Neuronal stem cell (in vitro differentiated cells): Measurements from ENCODE around the gene MFAP3.

ENCODE experiments used
- DNase-seq: peaks from one replicate; pipeline ENCODE4 v3.0.0-alpha.2; 2013; ENCODE audit warnings: low spot score
- H2AFZ ChIP-seq: one replicate; pipeline ENCODE4 v1.6.1; 2013; ENCODE audit warnings: mild to moderate bottlenecking, low read length, inconsistent platforms
- H2AK5ac ChIP-seq: 2 replicates; pipeline ENCODE4 v1.6.1; 2013; ENCODE audit warnings: low read depth, mild to moderate bottlenecking, inconsistent platforms, low read length, moderate library complexity, mixed read lengths
- H2BK120ac ChIP-seq: 2 replicates; pipeline ENCODE4 v1.6.1; 2013; ENCODE audit warnings: low read depth, mild to moderate bottlenecking, inconsistent platforms, low read length, moderate library complexity, mixed read lengths
- H2BK12ac ChIP-seq: one replicate; pipeline ENCODE4 v1.6.1; 2013; ENCODE audit warnings: low read length, inconsistent platforms
- H2BK15ac ChIP-seq: 2 replicates; pipeline ENCODE4 v1.6.1; 2013; ENCODE audit warnings: mild to moderate bottlenecking, low read length, inconsistent platforms, mixed read lengths
- H2BK5ac ChIP-seq: one replicate; pipeline ENCODE4 v1.6.1; 2013; ENCODE audit warnings: inconsistent platforms, mild to moderate bottlenecking, low read length, moderate library complexity
- H3K14ac ChIP-seq: one replicate; pipeline ENCODE4 v1.6.1; 2013; ENCODE audit warnings: low read length, inconsistent platforms
- H3K18ac ChIP-seq: 2 replicates; pipeline ENCODE4 v1.6.1; 2013; ENCODE audit warnings: low read length, inconsistent platforms
- H3K23ac ChIP-seq: 2 replicates; pipeline ENCODE4 v1.6.1; 2013; ENCODE audit warnings: low read depth, mild to moderate bottlenecking, mixed read lengths, low read length, inconsistent platforms; ENCODE audit not compliant: poor library complexity
- H3K27ac ChIP-seq: replicated peaks from 3 replicates; pipeline ENCODE4 v1.5.1; 2013; ENCODE audit warnings: low read length, inconsistent platforms
- H3K27me3 ChIP-seq, 3 experiments: 2 replicates each; pipeline ENCODE4 v1.6.1; 2013; ENCODE audit warnings: low read length in 3 of 3, mild to moderate bottlenecking in 2 of 3, inconsistent platforms in 1 of 3, low read depth in 1 of 3, mixed read lengths in 1 of 3, moderate library complexity in 1 of 3; ENCODE audit not compliant: control insufficient read depth in 3 of 3, insufficient read depth in 3 of 3
- H3K36me3 ChIP-seq, 2 donors: replicated peaks in 1 of 2; 2 replicates each; pipeline ENCODE4 v1.6.1; 2013; ENCODE audit warnings: low read length in 2 of 2; ENCODE audit not compliant: control insufficient read depth in 2 of 2, insufficient read depth in 2 of 2
- H3K4ac ChIP-seq: 2 replicates; pipeline ENCODE4 v1.6.1; 2013; ENCODE audit warnings: inconsistent platforms, mild to moderate bottlenecking, low read length, moderate library complexity
- H3K4me1 ChIP-seq, 2 donors: 1 replicate in 1 of 2; 2 replicates in 1 of 2; pipeline ENCODE4 v1.6.1; 2013; ENCODE audit warnings: low read length in 2 of 2, low read depth in 1 of 2; ENCODE audit not compliant: control insufficient read depth in 2 of 2, insufficient read depth in 1 of 2
- H3K4me2 ChIP-seq: one replicate; pipeline ENCODE4 v1.6.1; 2013; ENCODE audit warnings: mild to moderate bottlenecking, low read length, inconsistent platforms; ENCODE audit not compliant: insufficient read depth, poor library complexity, severe bottlenecking
- H3K4me3 ChIP-seq, 2 donors: 2 replicates each; pipeline ENCODE4 v1.5.1; 2013; ENCODE audit warnings: low read length in 2 of 2, mild to moderate bottlenecking in 2 of 2, inconsistent platforms in 1 of 2, moderate library complexity in 1 of 2
- H3K79me1 ChIP-seq: one replicate; pipeline ENCODE4 v1.6.1; 2013; ENCODE audit warnings: low read depth, mild to moderate bottlenecking, inconsistent platforms, low read length, moderate library complexity
- H3K9ac ChIP-seq: one replicate; pipeline ENCODE4 v1.6.1; 2013; ENCODE audit warnings: mild to moderate bottlenecking, low read depth, low read length, inconsistent platforms; ENCODE audit not compliant: poor library complexity
- H3K9me3 ChIP-seq, 2 donors: replicated peaks in 1 of 2; 2 replicates each; pipeline versions ENCODE3 to v1.6.1; 2013; ENCODE audit warnings: low read length in 2 of 2, mild to moderate bottlenecking in 2 of 2, inconsistent platforms in 1 of 2, low read depth in 1 of 2, mixed read lengths in 1 of 2, moderate library complexity in 1 of 2; ENCODE audit not compliant: control insufficient read depth in 2 of 2, insufficient read depth in 1 of 2
- H4K8ac ChIP-seq: one replicate; pipeline ENCODE4 v1.6.1; 2013; ENCODE audit warnings: low read depth, mild to moderate bottlenecking, inconsistent platforms, low read length, moderate library complexity
- H4K91ac ChIP-seq: one replicate; pipeline ENCODE4 v1.6.1; 2013; ENCODE audit warnings: low read length, low read depth, mild to moderate bottlenecking, inconsistent platforms; ENCODE audit not compliant: poor library complexity
- WGBS, 2 donors: extraction: QIAGEN DNeasy Blood & Tissue Kit; methylation state at CpG; one replicate each; pipeline ENCODE4 v1.1.7; 2013; ENCODE audit warnings: missing lambda C conversion rate in 2 of 2, mixed read lengths in 1 of 2; ENCODE audit not compliant: insufficient read length in 2 of 2, insufficient replicate concordance in 1 of 2; ENCODE audit errors: extremely low coverage in 2 of 2; 5-methylcytosine and 5-hydroxymethylcytosine counted together

MFAP3 gene

GRCh38 chr5:154071799-154072413 is 33.1 kb downstream of the MFAP3 start:
- Histone ChIP-seq H3K79me1 (no peaks in the 10 kb centered on the region), H3K27ac (no peak overlapping the region), H4K8ac (no peak overlapping the region), H3K4me1 (peaks cover 8 to 10% of the 10 kb centered on the region in 2 donors), H3K4me3 (no peak overlapping the region), H2AFZ (peak overlapping the region; percentile 72), H2BK5ac (no peak overlapping the region), H3K18ac (no peak overlapping the region), H3K4me2 (no peak overlapping the region), H3K14ac (no peak overlapping the region), H4K91ac (no peak overlapping the region), H3K36me3 (no peaks in the 10 kb centered on the region), H3K9me3 (peaks cover 0 to 1% of the 10 kb centered on the region in 2 donors), H2BK15ac (no peak overlapping the region), H2AK5ac (no peak overlapping the region), H3K4ac (no peak overlapping the region), H3K9ac (no peak overlapping the region), H3K23ac (peak overlapping the region; percentile 3), H2BK12ac (no peak overlapping the region), H3K27me3 (peaks cover 0 to 1% (median 0%) of the 10 kb centered on the region in 3 experiments), H2BK120ac (no peak overlapping the region)
- DNase-seq: no peak
- no CpG with 5 or more reads among the region's 2 CpGs for WGBS, 2 donors

GRCh38 chr5:154072414-154073171 is 33.8 kb downstream of the MFAP3 start:
- H3K18ac ChIP-seq: no peak overlapping the region
- peak; percentile 83 for DNase-seq
- no peak overlapping the region for H2BK12ac ChIP-seq
- H3K14ac ChIP-seq: no peak overlapping the region
- no peak overlapping the region for H3K9ac ChIP-seq
- no peak overlapping the region for H2AK5ac ChIP-seq
- peak overlapping the region in 1 of 2 donors; percentile 15 for H3K4me3 ChIP-seq
- H4K91ac ChIP-seq: no peak overlapping the region
- H2BK15ac ChIP-seq: no peak overlapping the region
- H3K23ac ChIP-seq: peak overlapping the region; percentile 3
- H3K27me3 ChIP-seq: peaks cover 0 to 1% (median 0%) of the 10 kb centered on the region in 3 experiments
- no peaks in the 10 kb centered on the region for H3K79me1 ChIP-seq
- no peak overlapping the region for H2BK120ac ChIP-seq
- H4K8ac ChIP-seq: no peak overlapping the region
- peaks cover 0 to 1% of the 10 kb centered on the region in 2 donors for H3K9me3 ChIP-seq
- no CpG with 5 or more reads among the region's 18 CpGs for WGBS, 2 donors
- H3K4me1 ChIP-seq: peaks cover 8 to 10% of the 10 kb centered on the region in 2 donors
- H3K4me2 ChIP-seq: peak overlapping the region; percentile 28
- H2AFZ ChIP-seq: peak overlapping the region; percentile 72
- H3K36me3 ChIP-seq: no peaks in the 10 kb centered on the region
- H2BK5ac ChIP-seq: no peak overlapping the region
- no peak overlapping the region for H3K27ac ChIP-seq
- no peak overlapping the region for H3K4ac ChIP-seq

GRCh38 chr5:154076240-154076922 is 37.6 kb downstream of the MFAP3 start:
- Histone ChIP-seq H3K27ac (no peak overlapping the region), H2BK15ac (no peak overlapping the region), H3K79me1 (no peaks in the 10 kb centered on the region), H4K8ac (no peak overlapping the region), H3K4me2 (no peak overlapping the region), H3K27me3 (no peaks in the 10 kb centered on the region), H3K36me3 (no peaks in the 10 kb centered on the region), H3K9me3 (no peaks in the 10 kb centered on the region), H3K14ac (no peak overlapping the region), H4K91ac (no peak overlapping the region), H3K23ac (no peak overlapping the region), H3K4me1 (peaks cover 10 to 24% of the 10 kb centered on the region in 2 donors), H3K9ac (no peak overlapping the region), H2AFZ (no peak overlapping the region), H2BK12ac (no peak overlapping the region), H2BK120ac (no peak overlapping the region), H2AK5ac (no peak overlapping the region), H2BK5ac (no peak overlapping the region), H3K4me3 (no peak overlapping the region), H3K18ac (no peak overlapping the region), H3K4ac (no peak overlapping the region)
- no peak for DNase-seq
- WGBS, 2 donors: no CpG with 5 or more reads among the region's 5 CpGs

GRCh38 chr5:154077696-154078095 is 38.9 kb downstream of the MFAP3 start:
- H3K9me3 ChIP-seq: no peaks in the 10 kb centered on the region
- WGBS, 2 donors: no CpG with 5 or more reads among the region's 1 CpG

More at GRCh38 chr5:154077696-154078095, 38.9 kb downstream of the MFAP3 start:
- H3K4me1 ChIP-seq: peaks cover 6 to 18% of the 10 kb centered on the region in 2 donors
- no peak overlapping the region for H3K27ac ChIP-seq
- no peak overlapping the region for H3K23ac ChIP-seq
- H3K14ac ChIP-seq: no peak overlapping the region
- no peak overlapping the region for H2AFZ ChIP-seq
- no peak overlapping the region for H3K9ac ChIP-seq
- no peak for DNase-seq
- H3K36me3 ChIP-seq: no peaks in the 10 kb centered on the region
- no peak overlapping the region for H3K4ac ChIP-seq
- no peak overlapping the region for H3K4me2 ChIP-seq
- no peak overlapping the region for H2BK12ac ChIP-seq
- H2AK5ac ChIP-seq: no peak overlapping the region
- no peak overlapping the region for H4K91ac ChIP-seq
- no peak overlapping the region for H2BK5ac ChIP-seq
- no peak overlapping the region for H4K8ac ChIP-seq
- no peak overlapping the region for H2BK15ac ChIP-seq
- no peaks in the 10 kb centered on the region for H3K79me1 ChIP-seq
- no peak overlapping the region for H3K18ac ChIP-seq
- no peak overlapping the region for H3K4me3 ChIP-seq
- no peak overlapping the region for H2BK120ac ChIP-seq
- no peaks in the 10 kb centered on the region for H3K27me3 ChIP-seq
